GM18868 (cell line): ENCODE measurements around the gene PTPRT.
"Not testable (repeated sequence)": the region's sequence is repeated elsewhere in the genome, so short reads cannot be mapped to it uniquely, and the experiment has no call there.

Experiments used
- ATAC-seq: cut with Tn5 transposase; IDR thresholded peaks from one replicate; pipeline ENCODE4 v1.9.1; 2021; ENCODE audit warnings: mild to moderate bottlenecking, moderate library complexity; ENCODE audit not compliant: unreplicated experiment

The PTPRT gene

GRCh38 chr20:42258564-42259302 lies 931.0 kb downstream of the PTPRT start:
- no peak for ATAC-seq

DNA sequence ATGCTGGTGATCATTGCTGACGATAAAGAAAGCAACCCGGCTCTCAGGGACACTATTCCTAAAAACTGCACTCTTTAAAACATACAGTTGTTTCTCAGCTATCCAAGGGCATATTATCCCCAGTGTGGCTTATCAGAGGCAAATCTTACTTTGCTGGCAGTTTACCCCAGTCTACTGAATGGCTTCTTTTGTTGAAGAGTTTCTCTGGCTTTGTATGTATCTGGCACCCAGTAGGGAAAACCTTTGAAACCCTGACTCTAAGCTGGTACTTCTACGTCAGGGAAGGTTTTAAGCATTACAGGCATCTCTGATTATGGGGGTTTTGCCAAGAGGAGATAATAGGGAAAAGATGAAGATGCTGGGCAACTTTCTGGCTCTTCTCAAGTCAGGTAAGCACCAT lies 933.9 kb downstream of the PTPRT start:
- no peak for ATAC-seq

GRCh38 chr20:42254673-42255072 lies 935.0 kb downstream of the PTPRT start:
- ATAC-seq: no peak

DNA sequence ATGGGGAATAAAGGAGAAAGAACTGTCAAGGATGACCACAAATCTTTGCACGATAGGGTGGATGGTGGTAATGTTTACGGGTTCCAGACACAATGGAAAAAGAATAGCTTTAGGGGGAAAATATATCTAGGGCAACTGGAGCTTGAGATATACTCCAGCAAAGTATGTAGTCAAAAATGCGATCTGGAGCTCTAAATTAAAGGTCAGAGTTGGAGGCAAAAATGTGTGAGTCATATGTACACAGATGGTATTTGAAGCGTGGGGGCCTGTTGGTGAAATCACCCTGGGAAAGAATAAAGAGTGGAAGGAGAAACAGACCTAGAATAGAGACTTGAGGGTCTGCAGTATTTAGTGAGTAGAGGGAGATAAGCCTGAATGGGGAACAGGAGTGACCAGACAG lies 937.6 kb downstream of the PTPRT start:
- no peak for ATAC-seq

- no peak for ATAC-seq
These were observed 970.9 kb downstream of the PTPRT start for GRCh38 chr20:42218621-42219374.

- ATAC-seq: no peak
These were observed 975.6 kb downstream of the PTPRT start for GRCh38 chr20:42214074-42214473.

GRCh38 chr20:42212391-42212790 lies 977.3 kb downstream of the PTPRT start:
- ATAC-seq: no peak

DNA sequence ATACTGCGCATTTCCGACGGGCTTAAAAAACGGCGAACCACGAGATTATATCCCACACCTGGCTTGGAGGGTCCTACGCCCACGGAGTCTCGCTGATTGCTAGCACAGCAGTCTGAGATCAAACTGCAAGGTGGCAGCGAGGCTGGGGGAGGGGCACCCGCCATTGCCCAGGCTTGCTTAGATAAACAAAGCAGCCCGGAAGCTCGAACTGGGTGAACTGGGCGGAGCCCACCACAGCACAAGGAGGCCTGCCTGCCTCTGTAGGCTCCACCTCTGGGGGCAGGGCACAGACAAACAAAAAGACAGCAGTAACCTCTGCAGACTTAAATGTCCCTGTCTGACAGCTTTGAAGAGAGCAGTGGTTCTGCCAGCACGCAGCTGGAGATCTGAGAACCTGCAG lies 983.1 kb downstream of the PTPRT start:
- not testable (repeated sequence) for ATAC-seq

- ATAC-seq: no peak
These were observed 985.5 kb downstream of the PTPRT start for GRCh38 chr20:42204109-42204660.

GRCh38 chr20:42197599-42197998 lies 992.1 kb downstream of the PTPRT start:
- no peak for ATAC-seq

DNA sequence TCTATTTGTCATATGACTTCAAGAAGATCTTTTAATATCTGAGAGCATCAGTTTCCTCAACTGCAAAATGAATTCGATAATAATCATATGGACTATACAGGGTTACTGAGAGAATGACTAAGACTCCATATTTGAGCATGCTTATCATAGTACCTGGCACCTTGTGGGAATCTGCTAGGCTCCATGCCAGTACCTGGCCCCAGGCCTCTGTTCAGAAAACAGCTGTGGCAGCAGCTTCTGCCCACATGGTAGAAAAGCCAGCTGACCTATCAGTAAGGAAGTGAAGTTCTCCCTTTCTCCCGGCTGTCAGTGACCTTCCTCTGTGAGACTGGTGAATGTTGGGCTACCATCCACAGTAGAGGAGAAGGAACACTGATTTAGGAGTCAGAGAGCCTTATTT lies 996.6 kb downstream of the PTPRT start:
- ATAC-seq: no peak

DNA sequence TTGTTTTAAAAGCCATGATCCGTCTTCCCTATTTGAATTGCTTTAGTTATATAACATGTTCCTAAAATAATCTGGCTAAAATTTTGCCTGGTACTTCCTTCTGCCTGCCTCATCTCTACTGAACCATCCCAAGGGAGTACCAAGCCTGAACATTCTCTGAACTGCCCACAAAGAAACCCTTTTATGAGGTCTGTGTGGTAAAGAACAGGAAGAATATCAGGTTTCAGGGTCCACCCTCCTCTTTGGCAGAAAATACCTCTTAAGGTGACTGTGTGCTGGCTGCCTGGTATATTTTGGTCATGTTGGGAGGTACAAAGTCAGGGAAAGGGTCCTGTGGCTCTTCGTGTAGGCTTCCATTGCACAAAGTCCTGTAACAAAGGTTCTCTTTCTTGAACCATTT lies 997.4 kb downstream of the PTPRT start:
- ATAC-seq: no peak

- ATAC-seq: no peak
These were observed 998.4 kb downstream of the PTPRT start for GRCh38 chr20:42191140-42191860.

DNA sequence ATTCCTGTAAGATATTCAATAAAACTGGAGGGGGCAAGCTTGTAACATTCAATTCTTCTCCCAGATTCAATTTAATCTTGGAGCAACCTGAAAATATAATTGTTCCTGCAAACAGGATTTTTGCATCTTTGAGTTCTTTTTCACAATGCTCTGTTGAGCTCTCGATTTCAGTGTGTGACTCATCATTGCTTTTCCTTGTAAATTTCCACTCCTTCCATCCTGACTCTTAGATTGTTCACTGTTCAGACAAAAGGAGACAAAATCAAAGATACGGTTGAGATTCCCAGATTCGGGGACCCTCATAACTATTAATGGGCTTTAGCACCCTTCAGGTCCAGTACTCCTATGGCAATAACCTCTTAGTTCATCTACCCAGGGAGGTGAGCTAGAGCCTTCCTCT lies 999.6 kb downstream of the PTPRT start:
- no peak for ATAC-seq

GRCh38 chr20:42186337-42186736 lies 1003.4 kb downstream of the PTPRT start:
- ATAC-seq: no peak

GRCh38 chr20:42183147-42183546 lies 1006.6 kb downstream of the PTPRT start:
- ATAC-seq: no peak

- no peak for ATAC-seq
These were observed 1008.6 kb downstream of the PTPRT start for GRCh38 chr20:42181064-42181463.

DNA sequence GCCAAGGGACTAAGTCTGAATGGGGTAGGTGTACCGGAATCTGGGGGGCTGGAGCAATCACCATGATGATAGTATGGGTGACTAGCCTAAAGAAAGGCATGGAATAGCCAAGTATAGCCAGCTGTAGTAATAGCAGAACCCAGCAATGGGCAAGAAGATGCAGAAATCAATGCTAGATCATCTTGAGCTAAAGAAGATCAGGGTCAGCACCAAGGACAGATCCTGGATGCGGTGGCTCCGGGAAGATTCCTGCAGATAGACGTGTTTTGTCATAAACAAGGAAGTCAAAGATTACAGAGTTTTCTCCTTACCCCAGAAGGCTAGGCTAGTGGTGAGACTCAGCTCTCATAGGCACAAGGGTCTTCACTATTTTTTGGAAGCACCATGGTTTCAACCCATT lies 1009.9 kb downstream of the PTPRT start:
- no peak for ATAC-seq

DNA sequence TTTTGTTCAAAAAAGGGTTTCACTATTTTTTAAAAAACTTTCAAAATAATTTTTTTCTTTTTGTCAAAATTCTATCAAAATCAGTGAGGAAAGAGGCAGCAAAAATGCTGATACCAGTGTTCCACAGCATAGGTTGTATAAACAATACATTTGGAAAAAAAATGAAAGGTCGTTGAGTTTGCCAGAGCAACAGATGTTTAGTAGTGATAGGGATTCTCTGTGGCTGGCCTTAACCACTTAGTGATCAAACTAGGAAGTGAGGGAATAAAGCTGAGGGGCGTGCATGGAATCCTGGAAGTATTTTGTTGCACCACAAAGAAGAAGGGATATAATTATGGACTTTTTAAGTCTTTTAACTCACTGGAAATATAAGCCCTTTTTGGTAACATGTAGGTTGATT lies 1016.3 kb downstream of the PTPRT start:
- no peak for ATAC-seq

DNA sequence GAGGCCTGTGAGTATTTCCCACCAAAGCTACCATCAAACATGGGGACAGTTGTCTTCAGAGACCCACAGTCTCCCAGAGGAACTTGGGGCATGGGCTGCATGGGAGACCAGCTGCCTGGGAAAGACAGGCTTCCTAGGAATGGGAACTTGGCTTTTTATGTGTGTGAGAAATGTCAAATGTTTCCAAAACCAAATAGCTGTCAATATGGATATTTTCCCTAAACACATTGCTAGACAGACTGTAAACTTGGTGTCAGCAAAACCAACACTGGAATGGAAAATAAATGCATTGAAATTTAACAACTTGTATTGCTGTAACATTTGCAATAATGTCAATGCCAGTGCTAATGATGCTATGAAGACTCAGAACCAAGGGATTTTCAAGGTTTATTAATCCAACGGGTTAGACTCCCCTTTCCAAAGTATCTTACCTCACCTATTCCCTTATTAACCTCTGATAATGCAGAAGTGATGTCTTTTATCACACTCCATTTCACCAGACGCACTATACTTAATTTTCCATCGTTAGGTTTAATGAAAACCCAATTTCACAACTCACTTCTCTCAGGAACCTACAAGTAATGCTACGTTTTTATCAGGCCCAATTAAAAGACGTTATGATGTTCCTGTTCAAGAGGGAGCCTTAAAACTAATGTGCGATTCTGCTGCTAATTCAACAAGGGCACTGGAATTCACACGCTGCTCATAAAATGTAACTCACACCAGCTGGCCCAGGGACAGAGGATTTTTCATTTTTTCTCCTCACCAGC lies 1025.4 kb downstream of the PTPRT start:
- ATAC-seq: no peak
